Measurements from ENCODE around the gene HDAC4.

- no peak for TF ChIP-seq ZNF529 (tag by site-specific recombination; IDR thresholded peaks at IDR 0.05; ENCODE audit: insufficient replicate concordance)
- no peak for TF ChIP-seq YY1 (tag by site-specific recombination; IDR thresholded peaks at IDR 0.05)
- no peak for TF ChIP-seq BCL11A (tag by site-specific recombination; IDR thresholded peaks at IDR 0.05; ENCODE audit: low read depth)
- no peak for TF ChIP-seq ZNF239 (tag by site-specific recombination; IDR thresholded peaks at IDR 0.05)
- no peak for TF ChIP-seq ZNF777 (tag by site-specific recombination; IDR thresholded peaks at IDR 0.05; ENCODE audit: borderline replicate concordance)
- no peak for TF ChIP-seq CTCF (tag by site-specific recombination; IDR thresholded peaks at IDR 0.05)
- no peak for TF ChIP-seq ZNF148 (tag by site-specific recombination; IDR thresholded peaks at IDR 0.05; ENCODE audit: borderline replicate concordance)
- no peak for TF ChIP-seq GLIS2 (tag by site-specific recombination; IDR thresholded peaks at IDR 0.05)
- TF ChIP-seq ZNF133 (tag by site-specific recombination; IDR thresholded peaks at IDR 0.05): no peak
- no peak for TF ChIP-seq ZNF580 (tag by site-specific recombination; IDR thresholded peaks at IDR 0.05)
- no peak for TF ChIP-seq ZSCAN23 (tag by site-specific recombination; IDR thresholded peaks at IDR 0.05)
- TF ChIP-seq ZBTB8A (tag by site-specific recombination; IDR thresholded peaks at IDR 0.05): no peak
- no peak for TF ChIP-seq ZNF132 (tag by site-specific recombination; IDR thresholded peaks at IDR 0.05; ENCODE audit: borderline replicate concordance)
- no peak for TF ChIP-seq ZNF426 (tag by site-specific recombination; IDR thresholded peaks at IDR 0.05)
These were observed 351.2 kb downstream of the HDAC4 start for GRCh38 chr2:239049421-239050251.
